RWPE1 (cell line): Measurements from ENCODE around the gene TMEM81.

ENCODE experiments used
- CTCF ChIA-PET: fragments of 350-600 bp; sonication (Branson Sonifier 250); formaldehyde crosslinking; extraction: SDS; loops from one replicate; lab custom pipeline; 2021; lab: Yijun Ruan, JAX
- POLR2A ChIA-PET: fragments of 400-600 bp; formaldehyde crosslinking; extraction: SDS; loops from one replicate; lab custom pipeline; 2020; ENCODE audit warnings: antibody characterized with exemption; ENCODE audit not compliant: low non-redundant PET; lab: Yijun Ruan, JAX
- DNase-seq: peaks from one replicate; pipeline ENCODE4 v3.0.0; 2012; ENCODE audit warnings: low spot score
- H3K27ac ChIP-seq: fragments of 450-650 bp; 2 replicates; pipeline ENCODE4 v1.5.1; 2017
- CTCF ChIP-seq: fragments of 450-650 bp; conservative IDR thresholded peaks from 2 replicates; pipeline ENCODE4 v1.5.1; 2017; ENCODE audit warnings: low read depth, mild to moderate bottlenecking

TMEM81 gene

GRCh38 chr1:205061227-205061626, 23.0 kb downstream of the TMEM81 start:
- H3K27ac ChIP-seq: no peak overlapping the region
- POLR2A ChIA-PET: no interaction called here
- TF ChIP-seq CTCF: no peak
- no peak for DNase-seq
- CTCF ChIA-PET: interaction anchor here (0.5 to 4.3 kb wide), 47 partner anchors 9 to 388 kb away, joined by 3 to 162 read pairs (median 5); partner anchors contain the start of genes CNTN2, RBBP5 and TMEM81

- TF ChIP-seq CTCF: no peak
- DNase-seq: no peak
- ChIA-PET POLR2A (no interaction called here), CTCF (interaction anchor here (0.5 to 4.3 kb wide), 31 partner anchors 9 to 388 kb away, joined by 3 to 162 read pairs (median 7); partner anchors contain the start of genes CNTN2, RBBP5 and TMEM81)
- H3K27ac ChIP-seq: no peak overlapping the region
Observed at GRCh38 chr1:205060746-205061145, 23.5 kb downstream of the TMEM81 start.

GRCh38 chr1:205059660-205060059, 24.6 kb downstream of the TMEM81 start:
- H3K27ac ChIP-seq: no peak overlapping the region
- no peak for DNase-seq
- ChIA-PET POLR2A (no interaction called here), CTCF (interaction anchor here (1.5 kb wide), 1 partner anchor 71 kb away, joined by 5 read pairs; no protein-coding TSS in a partner anchor)
- TF ChIP-seq CTCF: no peak

- CTCF ChIA-PET: interaction anchor here (1.5 kb wide), 1 partner anchor 70 kb away, joined by 5 read pairs; no protein-coding TSS in a partner anchor
- TF ChIP-seq CTCF: no peak
- no peak for DNase-seq
- H3K27ac ChIP-seq: no peak overlapping the region
- POLR2A ChIA-PET: no interaction called here
Observed at GRCh38 chr1:205058853-205059252, 25.4 kb downstream of the TMEM81 start.

GRCh38 chr1:205057808-205058575, 26.3 kb downstream of the TMEM81 start:
- ChIA-PET POLR2A (no interaction called here), CTCF (interaction anchor here (0.7 kb wide), 3 partner anchors 26 to 418 kb away, joined by 3 to 5 read pairs (median 3); partner anchors contain the start of gene TMEM81)
- H3K27ac ChIP-seq: no peak overlapping the region
- no peak for DNase-seq
- no peak for TF ChIP-seq CTCF

GRCh38 chr1:205056956-205057568, 27.2 kb downstream of the TMEM81 start:
- ChIA-PET POLR2A (no interaction called here), CTCF (interaction anchor here (1.6 kb wide), 1 partner anchor 10 kb away, joined by 6 read pairs; no protein-coding TSS in a partner anchor)
- no peak for TF ChIP-seq CTCF
- no peak overlapping the region for H3K27ac ChIP-seq
- no peak for DNase-seq
